Kidney epithelial cell (primary cell): ENCODE data around the gene MTHFS. TPM values are rescaled to one million over a fixed set of nuclear protein-coding genes. Genes with fewer than 3 reads are reported as not detected.

ENCODE experiments used
- DNase-seq: peaks from one replicate; pipeline ENCODE4 v3.0.0-alpha.2; 2010; ENCODE audit warnings: low read depth
- H3K27me3 ChIP-seq: 2 replicates; pipeline ENCODE4 v1.6.0; 2011; ENCODE audit warnings: low read length; ENCODE audit not compliant: control insufficient read depth, insufficient read depth
- H3K36me3 ChIP-seq: 2 replicates; pipeline ENCODE4 v1.5.1; 2011; ENCODE audit warnings: low read length; ENCODE audit not compliant: control insufficient read depth, insufficient read depth
- H3K4me3 ChIP-seq: 2 replicates; pipeline ENCODE4 v1.5.1; 2011; ENCODE audit warnings: low read depth, mild to moderate bottlenecking, control low read depth, low read length
- total RNA-seq: library from RNA; depleted of rRNA; stranded (reverse); fragments of >200 nt; gene quantifications from 2 replicates; pipeline ENCODE4 v1.2.3, GENCODE V29; 2015
- TF ChIP-seq, protein P1 (sequence below): IDR thresholded peaks from 2 replicates; pipeline ENCODE4 v1.5.1; 2011; ENCODE audit warnings: mild to moderate bottlenecking, moderate library complexity, low read length, control low read depth, inconsistent platforms; ENCODE audit not compliant: insufficient read depth, poor library complexity, severe bottlenecking

Gene MTHFS
- total RNA-seq, 1 donor from 2014 or later: 36.5 TPM

- H3K4me3 ChIP-seq: no peak overlapping the region
- H3K27me3 ChIP-seq: no peaks in the 10 kb centered on the region
- H3K36me3 ChIP-seq: no peaks in the 10 kb centered on the region
- TF ChIP-seq, protein P1, sequence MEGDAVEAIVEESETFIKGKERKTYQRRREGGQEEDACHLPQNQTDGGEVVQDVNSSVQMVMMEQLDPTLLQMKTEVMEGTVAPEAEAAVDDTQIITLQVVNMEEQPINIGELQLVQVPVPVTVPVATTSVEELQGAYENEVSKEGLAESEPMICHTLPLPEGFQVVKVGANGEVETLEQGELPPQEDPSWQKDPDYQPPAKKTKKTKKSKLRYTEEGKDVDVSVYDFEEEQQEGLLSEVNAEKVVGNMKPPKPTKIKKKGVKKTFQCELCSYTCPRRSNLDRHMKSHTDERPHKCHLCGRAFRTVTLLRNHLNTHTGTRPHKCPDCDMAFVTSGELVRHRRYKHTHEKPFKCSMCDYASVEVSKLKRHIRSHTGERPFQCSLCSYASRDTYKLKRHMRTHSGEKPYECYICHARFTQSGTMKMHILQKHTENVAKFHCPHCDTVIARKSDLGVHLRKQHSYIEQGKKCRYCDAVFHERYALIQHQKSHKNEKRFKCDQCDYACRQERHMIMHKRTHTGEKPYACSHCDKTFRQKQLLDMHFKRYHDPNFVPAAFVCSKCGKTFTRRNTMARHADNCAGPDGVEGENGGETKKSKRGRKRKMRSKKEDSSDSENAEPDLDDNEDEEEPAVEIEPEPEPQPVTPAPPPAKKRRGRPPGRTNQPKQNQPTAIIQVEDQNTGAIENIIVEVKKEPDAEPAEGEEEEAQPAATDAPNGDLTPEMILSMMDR: no peak
- DNase-seq: no peak
Measured at GRCh38 chr15:79811406-79812405, 85.1 kb downstream of the MTHFS start.

DNA sequence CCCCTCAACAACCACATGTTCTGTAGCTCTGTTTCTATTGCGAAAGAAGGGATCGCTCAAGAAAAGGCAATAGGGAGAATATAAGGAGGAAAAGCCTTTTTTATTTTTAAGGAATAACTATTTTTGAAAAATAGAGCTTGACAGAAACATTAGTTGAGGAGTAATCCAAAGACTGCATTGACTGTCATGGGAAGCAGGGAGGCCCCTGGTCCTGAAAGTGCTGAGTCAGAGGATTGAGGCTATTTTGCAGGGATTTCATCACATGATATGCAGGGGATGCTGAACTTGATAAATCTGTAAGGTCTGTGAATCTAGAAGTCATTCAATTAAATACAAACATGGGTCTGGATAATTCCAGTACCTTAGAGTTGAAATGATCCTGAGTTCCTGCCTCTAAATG lies 92.0 kb downstream of the MTHFS start:
- H3K27me3 ChIP-seq: no peaks in the 10 kb centered on the region
- TF ChIP-seq, protein P1: no peak
- H3K4me3 ChIP-seq: no peak overlapping the region
- no peaks in the 10 kb centered on the region for H3K36me3 ChIP-seq
- DNase-seq: no peak

DNA sequence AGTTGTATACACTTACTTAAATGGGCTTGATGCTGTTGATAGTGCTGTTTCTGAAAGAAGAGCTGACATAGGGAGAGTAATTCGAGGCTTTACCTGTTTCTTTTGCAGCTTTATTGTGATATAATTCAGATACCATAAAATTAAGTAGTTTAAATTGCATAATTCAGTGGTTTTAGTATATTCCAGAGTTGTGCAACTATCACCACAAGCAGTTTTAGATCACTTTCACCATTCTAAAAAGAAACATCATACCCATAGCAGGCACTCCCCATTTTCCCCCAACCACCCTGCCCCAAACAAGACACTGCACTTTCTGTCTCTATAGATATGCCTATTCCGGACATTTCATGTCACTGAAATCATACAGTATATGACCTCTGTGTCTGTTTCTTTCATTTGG lies 98.5 kb downstream of the MTHFS start:
- no peak for DNase-seq
- Histone ChIP-seq H3K27me3 (no peaks in the 10 kb centered on the region), H3K4me3 (no peak overlapping the region), H3K36me3 (no peaks in the 10 kb centered on the region)
- TF ChIP-seq, protein P1: no peak

Other genes with a start within 250 kb of the MTHFS start
- not detected in 2 replicates for gene BCL2A1, start 74.2 kb upstream of the MTHFS start, total RNA-seq
- 88.7 and 114 TPM in 2 replicates for gene ZFAND6, start 162.7 kb upstream of the MTHFS start, total RNA-seq